Smooth muscle cell (in vitro differentiated cells): Measurements from ENCODE around the gene MYL5. TPM values are rescaled to one million over a fixed set of nuclear protein-coding genes. Genes with fewer than 3 reads are reported as not detected.

Experiments used
- DNase-seq: peaks from one replicate; lab custom pipeline; 2025; ENCODE audit not compliant: unreplicated experiment; lab: John Stamatoyannopoulos, UW
- H2AFZ ChIP-seq: fragments of 200-600 bp; sonication (generic); 2 replicates; pipeline ENCODE4 v1.6.0; 2016; ENCODE audit warnings: antibody characterized with exemption, low read depth, mild to moderate bottlenecking
- H3F3A ChIP-seq: fragments of 200-600 bp; sonication (generic); 2 replicates; pipeline ENCODE4 v1.6.0; 2017; ENCODE audit warnings: antibody characterized with exemption, low read depth
- H3K27ac ChIP-seq: fragments of 200-600 bp; sonication (generic); 2 replicates; pipeline ENCODE4 v1.5.1; 2016; ENCODE audit warnings: low read depth, mild to moderate bottlenecking
- H3K27me3 ChIP-seq: fragments of 200-600 bp; sonication (generic); 2 replicates; pipeline ENCODE4 v1.6.1; 2016; ENCODE audit warnings: low read depth, mild to moderate bottlenecking
- H3K36me3 ChIP-seq: fragments of 200-600 bp; sonication (generic); 2 replicates; pipeline ENCODE4 v1.5.1; 2016; ENCODE audit warnings: low read depth
- H3K4me1 ChIP-seq: fragments of 200-600 bp; sonication (generic); 2 replicates; pipeline ENCODE4 v1.5.1; 2016; ENCODE audit warnings: low read depth
- H3K4me2 ChIP-seq: fragments of 200-600 bp; sonication (generic); 2 replicates; pipeline ENCODE4 v1.6.0; 2016; ENCODE audit warnings: mild to moderate bottlenecking
- H3K4me3 ChIP-seq: fragments of 200-600 bp; sonication (generic); 2 replicates; pipeline ENCODE4 v1.5.1; 2016; ENCODE audit warnings: mild to moderate bottlenecking
- H3K79me2 ChIP-seq: fragments of 200-600 bp; sonication (generic); 2 replicates; pipeline ENCODE4 v1.6.0; 2016; ENCODE audit warnings: low read depth, mild to moderate bottlenecking
- H3K9ac ChIP-seq: fragments of 200-600 bp; sonication (generic); 2 replicates; pipeline ENCODE4 v1.6.0; 2016; ENCODE audit warnings: low read depth
- H3K9me3 ChIP-seq: fragments of 200-600 bp; sonication (generic); replicated peaks from 2 replicates; pipeline ENCODE4 v1.5.1; 2016; ENCODE audit warnings: low read depth
- H4K20me1 ChIP-seq: fragments of 200-600 bp; sonication (generic); 2 replicates; pipeline ENCODE4 v1.6.0; 2016; ENCODE audit warnings: low read depth
- CTCF ChIP-seq: fragments of 200-600 bp; sonication (generic); IDR thresholded peaks from 2 replicates; pipeline ENCODE4 v1.5.1; 2017; ENCODE audit warnings: borderline replicate concordance, mild to moderate bottlenecking, antibody characterized with exemption; ENCODE audit not compliant: insufficient read depth, poor library complexity, severe bottlenecking
- WGBS: methylation state at CpG from one replicate; pipeline ENCODE4 v1.1.7; 2016; ENCODE audit warnings: low lambda C conversion rate; 5-methylcytosine and 5-hydroxymethylcytosine counted together
- polyA plus RNA-seq: library from polyadenylated mRNA; unstranded; fragments of >200 nt; fragmentation: Nextera tagmentation; extraction: Ambion mirVana; gene quantifications from 2 replicates; pipeline ENCODE4 v1.2.1, GENCODE V29; 2016
- total RNA-seq: library from RNA; depleted of rRNA; stranded (reverse); fragments of >200 nt; gene quantifications from 2 replicates; pipeline ENCODE4 v1.2.3, GENCODE V29; 2014

MYL5 gene
- total and polyA plus RNA-seq, 2 experiments from 2014 or later: 6.7 to 6.8 TPM

GRCh38 chr4:700587-701264 lies 26.4 kb downstream of the MYL5 start:
- Histone ChIP-seq H3K4me3 (no peak overlapping the region), H4K20me1 (no peaks in the 10 kb centered on the region), H3K4me2 (no peak overlapping the region), H3K79me2 (peaks cover 1% of the 10 kb centered on the region), H3K9ac (no peak overlapping the region), H3F3A (no peaks in the 10 kb centered on the region), H2AFZ (no peak overlapping the region), H3K4me1 (no peaks in the 10 kb centered on the region), H3K27me3 (no peaks in the 10 kb centered on the region), H3K9me3 (no peaks in the 10 kb centered on the region), H3K36me3 (no peaks in the 10 kb centered on the region), H3K27ac (no peak overlapping the region)
- no peak for TF ChIP-seq CTCF
- DNase-seq: no peak
- 89% methylated on average over 16 of the region's 16 CpGs for WGBS

GRCh38 chr4:702618-703048 lies 28.3 kb downstream of the MYL5 start:
- peaks cover 20% of the 10 kb centered on the region for H3K79me2 ChIP-seq
- H4K20me1 ChIP-seq: peaks cover 9% of the 10 kb centered on the region
- no peaks in the 10 kb centered on the region for H3K27me3 ChIP-seq
- H3K36me3 ChIP-seq: no peaks in the 10 kb centered on the region
- H2AFZ ChIP-seq: no peak overlapping the region
- no peak overlapping the region for H3K27ac ChIP-seq
- H3K9ac ChIP-seq: no peak overlapping the region
- no peaks in the 10 kb centered on the region for H3F3A ChIP-seq
- no peak for TF ChIP-seq CTCF
- 83% methylated on average over 7 of the region's 7 CpGs for WGBS
- peaks cover 7% of the 10 kb centered on the region for H3K4me1 ChIP-seq
- no peak overlapping the region for H3K4me3 ChIP-seq
- no peak overlapping the region for H3K4me2 ChIP-seq
- no peaks in the 10 kb centered on the region for H3K9me3 ChIP-seq
- no peak for DNase-seq

GRCh38 chr4:703336-704197 lies 29.2 kb downstream of the MYL5 start:
- Histone ChIP-seq H3K36me3 (no peaks in the 10 kb centered on the region), H2AFZ (no peak overlapping the region), H3K4me2 (no peak overlapping the region), H3K27ac (no peak overlapping the region), H3F3A (no peaks in the 10 kb centered on the region), H4K20me1 (peaks cover 18% of the 10 kb centered on the region), H3K4me3 (no peak overlapping the region), H3K9me3 (no peaks in the 10 kb centered on the region), H3K79me2 (peaks cover 30% of the 10 kb centered on the region), H3K9ac (no peak overlapping the region), H3K27me3 (no peaks in the 10 kb centered on the region), H3K4me1 (peaks cover 17% of the 10 kb centered on the region)
- no peak for DNase-seq
- WGBS: 89% methylated on average over 10 of the region's 10 CpGs
- TF ChIP-seq CTCF: no peak
